Thyroid gland (tissue), 4 donors: ENCODE data around the gene SMARCC2. TPM values are rescaled to one million over a fixed set of nuclear protein-coding genes. Genes with fewer than 3 reads are reported as not detected.

Experiments
- DNase-seq, 2 donors: peaks; one replicate each; pipeline ENCODE4 v3.0.0-alpha.2; 2019
- H3K27ac ChIP-seq, 3 donors: fragments of 200-600 bp; sonication (generic); 1 replicate in 2 of 3; 2 replicates in 1 of 3; pipeline ENCODE4 v1.5.1; 2016 to 2019; ENCODE audit warnings: mild to moderate bottlenecking in 1 of 3, moderate library complexity in 1 of 3
- H3K27me3 ChIP-seq: fragments of 200-600 bp; sonication (generic); one replicate; pipeline ENCODE4 v1.5.1; 2019
- H3K36me3 ChIP-seq, 2 donors: fragments of 200-600 bp; sonication (generic); one replicate each; pipeline ENCODE4 v1.5.1; 2016 to 2019
- H3K4me1 ChIP-seq, 2 donors: fragments of 200-600 bp; sonication (generic); one replicate each; pipeline ENCODE4 v1.5.1; 2017 to 2019
- H3K4me3 ChIP-seq, 3 donors: fragments of 200-600 bp; sonication (generic); replicated peaks in 1 of 3; 1 replicate in 2 of 3; 2 replicates in 1 of 3; pipeline ENCODE4 v1.5.1; 2016; ENCODE audit warnings: mild to moderate bottlenecking in 1 of 3
- H3K9me3 ChIP-seq: fragments of 200-600 bp; sonication (generic); one replicate; pipeline ENCODE4 v1.5.1; 2017
- CTCF ChIP-seq, 6 experiments: fragments of 200-600 bp in 3 of 6; fragments of 450-650 bp in 3 of 6; sonication (generic) in 3 of 6; IDR thresholded peaks; one replicate each; pipeline ENCODE4 v1.5.1; 2016 to 2019; ENCODE audit warnings: antibody characterized with exemption in 6 of 6, mild to moderate bottlenecking in 2 of 6, inconsistent platforms in 1 of 6, moderate library complexity in 1 of 6
- POLR2A ChIP-seq, 2 donors: fragments of 450-650 bp; IDR thresholded peaks; one replicate each; pipeline ENCODE4 v1.6.1; 2017; ENCODE audit warnings: antibody characterized with exemption in 2 of 2, mild to moderate bottlenecking in 2 of 2, moderate library complexity in 1 of 2
- WGBS, 2 donors: methylation state at CpG; one replicate each; pipeline ENCODE4 v1.1.5; 2017; 5-methylcytosine and 5-hydroxymethylcytosine counted together
- intact Hi-C: fragments of 100-400 bp; cut with DNase I; formaldehyde crosslinking; loops from one replicate; pipeline ENCODE4 v1.15.1; 2023
- total RNA-seq, 4 donors: library from RNA; depleted of rRNA; stranded (reverse); fragments of >200 nt; gene quantifications; one replicate each; pipeline ENCODE4 v1.2.3, GENCODE V29; 2016

Gene SMARCC2
- total RNA-seq, 4 donors from 2014 or later = 76.5 to 101 (median 83.0) TPM

GRCh38 chr12:56234746-56235436 lies 45.6 kb upstream of the SMARCC2 start:
- 73 to 79% methylated on average over 15 to 16 of the region's 16 CpGs for WGBS, 2 donors
- intact Hi-C loops = no loop called here
- Histone ChIP-seq H3K9me3 (no peaks in the 10 kb centered on the region), H3K27ac (no peak overlapping the region), H3K27me3 (no peaks in the 10 kb centered on the region), H3K4me3 (no peak overlapping the region), H3K4me1 (no peaks in the 10 kb centered on the region), H3K36me3 (peaks cover 0 to 8% of the 10 kb centered on the region in 2 donors)
- TF ChIP-seq CTCF (IDR thresholded peaks at IDR 0.05) (no peak), POLR2A (IDR thresholded peaks at IDR 0.05) (no peak)
- no peak for DNase-seq

- no peak for DNase-seq
- intact Hi-C loops = no loop called here
- Histone ChIP-seq H3K4me1 (no peaks in the 10 kb centered on the region), H3K36me3 (no peaks in the 10 kb centered on the region), H3K9me3 (no peaks in the 10 kb centered on the region), H3K4me3 (no peak overlapping the region), H3K27me3 (no peaks in the 10 kb centered on the region), H3K27ac (no peak overlapping the region)
- 85 to 92% methylated on average over 8 of the region's 11 CpGs for WGBS, 2 donors
- TF ChIP-seq POLR2A (IDR thresholded peaks at IDR 0.05) = no peak
These were observed 41.9 kb upstream of the SMARCC2 start for GRCh38 chr12:56231184-56231582.

GRCh38 chr12:56230432-56231183 lies 41.3 kb upstream of the SMARCC2 start:
- no peak overlapping the region for H3K27ac ChIP-seq
- H3K4me3 ChIP-seq = no peak overlapping the region
- no peak for DNase-seq
- intact Hi-C loops = no loop called here
- H3K36me3 ChIP-seq = no peaks in the 10 kb centered on the region
- H3K27me3 ChIP-seq = no peaks in the 10 kb centered on the region
- H3K9me3 ChIP-seq = no peaks in the 10 kb centered on the region
- TF ChIP-seq POLR2A (IDR thresholded peaks at IDR 0.05) = no peak
- no peak for TF ChIP-seq CTCF (IDR thresholded peaks at IDR 0.05)
- 58 to 62% methylated on average over 8 of the region's 8 CpGs for WGBS, 2 donors
- no peaks in the 10 kb centered on the region for H3K4me1 ChIP-seq

- Histone ChIP-seq H3K4me1 (peaks cover 2% of the 10 kb centered on the region in 2 donors), H3K4me3 (no peak within 1 kb of the TSS), H3K27me3 (no peaks in the 10 kb centered on the region), H3K27ac (no peak within 1 kb of the TSS), H3K36me3 (no peaks in the 10 kb centered on the region), H3K9me3 (no peaks in the 10 kb centered on the region)
- no peak for TF ChIP-seq POLR2A (IDR thresholded peaks at IDR 0.05)
- no peak for TF ChIP-seq CTCF (IDR thresholded peaks at IDR 0.05)
- 70 to 86% methylated on average over 4 of the region's 4 CpGs for WGBS, 2 donors
- no peak for DNase-seq
- intact Hi-C loops = loop anchor here (10.0 kb wide), 1 partner anchor 105 kb away; the partner anchor contains the start of gene ESYT1
These were observed 40.7 kb upstream of the SMARCC2 start, which contains the start of gene SLC39A5 for GRCh38 chr12:56229916-56230431. Gene SLC39A5 (plus strand): TSS chr12:56230051. CDS start chr12:56231275, 1,224 bp downstream.

GRCh38 chr12:56229082-56229481 lies 39.8 kb upstream of the SMARCC2 start:
- no peaks in the 10 kb centered on the region for H3K36me3 ChIP-seq
- H3K4me1 ChIP-seq = peaks cover 7 to 8% of the 10 kb centered on the region in 2 donors
- TF ChIP-seq CTCF (IDR thresholded peaks at IDR 0.05) (no peak), POLR2A (IDR thresholded peaks at IDR 0.05) (no peak)
- H3K27ac ChIP-seq = no peak overlapping the region
- intact Hi-C loops = loop anchor here (10.0 kb wide), 1 partner anchor 104 kb away; the partner anchor contains the start of gene ESYT1
- WGBS, 2 donors = 90 to 92% methylated on average over 7 of the region's 7 CpGs
- no peaks in the 10 kb centered on the region for H3K9me3 ChIP-seq
- no peaks in the 10 kb centered on the region for H3K27me3 ChIP-seq
- no peak overlapping the region for H3K4me3 ChIP-seq
- no peak for DNase-seq
